Measurements from ENCODE around the gene SEPTIN8.

SEPTIN8 gene

DNA sequence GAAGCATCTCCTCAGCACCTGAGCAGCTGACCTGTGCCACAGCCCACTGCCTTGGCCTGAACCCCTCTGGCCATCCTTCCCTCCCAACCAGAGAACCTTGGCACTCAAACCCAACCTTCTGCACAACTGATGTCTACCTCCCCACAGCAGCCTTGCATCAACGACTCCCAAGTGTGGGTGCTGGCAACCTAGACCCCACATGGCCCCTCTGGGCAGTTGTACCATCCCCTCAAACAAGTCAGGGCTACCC is 10.3 kb downstream of the SEPTIN8 start:
- TF ChIP-seq, protein P1, sequence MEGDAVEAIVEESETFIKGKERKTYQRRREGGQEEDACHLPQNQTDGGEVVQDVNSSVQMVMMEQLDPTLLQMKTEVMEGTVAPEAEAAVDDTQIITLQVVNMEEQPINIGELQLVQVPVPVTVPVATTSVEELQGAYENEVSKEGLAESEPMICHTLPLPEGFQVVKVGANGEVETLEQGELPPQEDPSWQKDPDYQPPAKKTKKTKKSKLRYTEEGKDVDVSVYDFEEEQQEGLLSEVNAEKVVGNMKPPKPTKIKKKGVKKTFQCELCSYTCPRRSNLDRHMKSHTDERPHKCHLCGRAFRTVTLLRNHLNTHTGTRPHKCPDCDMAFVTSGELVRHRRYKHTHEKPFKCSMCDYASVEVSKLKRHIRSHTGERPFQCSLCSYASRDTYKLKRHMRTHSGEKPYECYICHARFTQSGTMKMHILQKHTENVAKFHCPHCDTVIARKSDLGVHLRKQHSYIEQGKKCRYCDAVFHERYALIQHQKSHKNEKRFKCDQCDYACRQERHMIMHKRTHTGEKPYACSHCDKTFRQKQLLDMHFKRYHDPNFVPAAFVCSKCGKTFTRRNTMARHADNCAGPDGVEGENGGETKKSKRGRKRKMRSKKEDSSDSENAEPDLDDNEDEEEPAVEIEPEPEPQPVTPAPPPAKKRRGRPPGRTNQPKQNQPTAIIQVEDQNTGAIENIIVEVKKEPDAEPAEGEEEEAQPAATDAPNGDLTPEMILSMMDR (IDR thresholded peaks at IDR 0.05; ENCODE audit: low read depth, low read length, missing control alignments): no peak
- in situ Hi-C loops (cut with HindIII; ENCODE audit: low sequenced_read_pairs): no loop called here
- no peak overlapping the region for H3K4me3 ChIP-seq (ENCODE audit: low read depth, low read length)
- DNase-seq (ENCODE audit: low read depth): no peak

DNA sequence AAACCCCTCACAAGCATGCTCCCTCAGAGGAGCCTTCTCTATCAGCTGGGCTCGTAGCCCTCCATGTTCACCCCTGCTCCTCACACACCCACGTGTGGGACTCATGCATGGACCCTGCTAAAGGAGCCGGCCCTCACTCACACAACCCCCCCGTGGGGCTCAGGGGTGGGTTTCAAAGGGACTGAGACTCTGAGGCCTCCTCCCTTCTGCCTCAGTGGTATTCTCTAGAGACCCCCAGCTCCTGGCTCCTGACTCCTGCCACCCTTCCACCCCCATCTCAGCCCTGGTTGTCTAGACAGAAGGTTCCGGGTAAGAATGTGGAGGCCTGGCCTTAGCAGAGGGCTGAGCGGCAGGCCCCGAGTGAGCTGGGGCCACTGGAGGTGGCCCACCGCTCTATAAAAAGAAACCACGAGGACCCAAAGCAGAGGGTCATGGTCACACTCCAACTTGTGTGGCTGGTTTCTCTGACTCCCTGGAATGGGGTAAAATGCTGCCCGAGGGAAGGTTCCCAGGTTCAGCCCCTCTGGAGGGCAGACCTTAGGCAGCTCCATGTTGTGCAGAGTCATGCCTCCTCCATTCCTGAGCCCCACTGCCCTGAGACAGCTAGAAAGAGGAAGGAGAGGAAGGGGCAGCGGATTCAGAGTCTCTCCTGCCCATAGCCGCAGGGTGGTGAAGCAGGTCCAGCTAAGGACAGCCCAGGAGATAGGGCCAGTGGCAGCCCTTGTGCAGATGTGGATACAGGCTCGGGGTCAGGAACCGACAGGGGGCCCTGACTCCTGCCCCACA is 10.8 kb downstream of the SEPTIN8 start:
- in situ Hi-C loops (cut with HindIII; ENCODE audit: low sequenced_read_pairs): no loop called here
- DNase-seq (ENCODE audit: low read depth): no peak
- TF ChIP-seq, protein P1 (IDR thresholded peaks at IDR 0.05; ENCODE audit: low read depth, low read length, missing control alignments): no peak
- H3K4me3 ChIP-seq (ENCODE audit: low read depth, low read length): no peak overlapping the region

DNA sequence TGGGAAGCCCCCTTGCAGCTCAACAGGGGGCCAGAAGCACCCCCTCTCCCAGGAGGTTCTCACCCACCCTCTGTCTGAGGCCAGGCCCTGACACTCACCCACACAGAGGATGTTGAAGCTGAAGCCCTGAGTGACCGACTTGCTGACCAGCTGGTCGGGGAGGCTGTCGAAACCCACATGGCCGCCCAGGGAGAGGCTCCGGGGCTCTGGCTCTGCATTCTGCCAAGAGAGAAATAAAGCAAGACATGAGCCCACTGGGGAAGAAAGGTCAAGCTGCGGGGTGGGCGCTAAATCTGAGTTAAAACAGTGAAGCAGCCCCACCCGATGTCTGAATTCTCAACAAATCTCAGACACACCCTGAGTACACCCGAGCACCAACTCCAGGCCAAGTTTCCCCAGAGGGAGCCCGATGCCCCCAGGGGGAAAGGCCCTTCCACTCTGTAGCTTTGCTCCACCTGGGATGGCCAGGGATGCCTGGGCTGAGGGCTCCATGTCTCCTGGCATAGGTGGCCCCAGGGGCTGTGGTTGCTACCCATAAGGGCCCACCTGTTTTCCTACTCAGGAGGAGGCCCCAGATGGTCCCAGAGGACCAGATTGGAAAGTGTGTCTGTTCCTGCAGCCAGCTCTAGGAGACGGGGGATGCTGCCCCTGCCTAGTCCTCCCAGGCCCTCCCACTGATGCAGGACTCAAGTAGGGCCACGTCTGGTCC is 11.6 kb downstream of the SEPTIN8 start:
- TF ChIP-seq, protein P1 (IDR thresholded peaks at IDR 0.05; ENCODE audit: low read depth, low read length, missing control alignments): no peak
- no peak overlapping the region for H3K4me3 ChIP-seq (ENCODE audit: low read depth, low read length)
- in situ Hi-C loops (cut with HindIII; ENCODE audit: low sequenced_read_pairs): no loop called here
- DNase-seq (ENCODE audit: low read depth): no peak

DNA sequence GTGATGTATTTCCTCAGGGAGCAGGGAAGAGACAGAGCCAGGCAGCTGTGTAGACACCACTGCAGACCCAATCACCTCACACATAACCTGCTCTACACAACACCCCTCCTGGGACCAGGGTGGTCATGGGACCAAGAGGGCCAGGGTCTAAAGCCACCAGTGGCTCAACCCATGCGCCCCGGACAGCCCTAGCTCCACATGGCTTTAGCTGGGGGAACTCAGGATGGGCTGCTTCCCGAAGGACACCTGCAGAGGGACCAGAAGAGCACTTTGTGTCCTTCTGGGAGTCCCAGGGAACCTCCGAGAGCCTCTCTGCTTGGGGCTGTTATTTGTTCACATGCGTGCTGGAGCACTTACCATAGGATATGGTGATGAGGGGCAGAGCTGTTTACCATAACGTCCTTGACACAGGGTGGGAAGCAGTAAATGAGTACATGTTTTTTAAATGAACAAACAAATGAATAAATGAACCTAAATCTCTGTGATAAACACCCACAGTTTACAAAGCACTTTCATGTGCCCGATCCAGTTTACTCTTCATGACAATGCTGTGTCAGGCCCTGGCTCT is 12.3 kb downstream of the SEPTIN8 start:
- TF ChIP-seq, protein P1 (IDR thresholded peaks at IDR 0.05; ENCODE audit: low read depth, low read length, missing control alignments): no peak
- in situ Hi-C loops (cut with HindIII; ENCODE audit: low sequenced_read_pairs): no loop called here
- no peak for DNase-seq (ENCODE audit: low read depth)
- H3K4me3 ChIP-seq (ENCODE audit: low read depth, low read length): no peak overlapping the region

DNA sequence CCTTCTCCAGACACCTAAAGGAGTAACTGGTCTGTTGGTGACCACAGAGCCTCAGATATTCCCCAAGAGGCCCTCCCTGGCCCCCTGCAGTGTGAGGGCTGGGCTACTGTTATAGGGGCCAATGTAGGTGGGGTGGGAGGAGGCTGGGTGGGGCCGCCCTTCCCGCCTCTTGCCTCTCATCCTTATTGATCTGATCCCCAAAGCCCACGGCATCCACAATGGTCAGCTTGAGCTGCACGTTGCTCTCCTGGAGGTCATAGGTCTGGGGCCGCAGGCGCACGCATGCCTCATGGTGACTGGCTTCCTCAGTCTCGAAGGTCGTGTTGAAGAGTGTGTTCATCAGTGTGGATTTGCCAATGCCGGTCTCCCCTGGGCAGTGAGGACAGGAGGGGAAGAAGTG is 13.0 kb downstream of the SEPTIN8 start:
- DNase-seq (ENCODE audit: low read depth): no peak
- in situ Hi-C loops (cut with HindIII; ENCODE audit: low sequenced_read_pairs): no loop called here
- no peak overlapping the region for H3K4me3 ChIP-seq (ENCODE audit: low read depth, low read length)
- TF ChIP-seq, protein P1 (IDR thresholded peaks at IDR 0.05; ENCODE audit: low read depth, low read length, missing control alignments): no peak

DNA sequence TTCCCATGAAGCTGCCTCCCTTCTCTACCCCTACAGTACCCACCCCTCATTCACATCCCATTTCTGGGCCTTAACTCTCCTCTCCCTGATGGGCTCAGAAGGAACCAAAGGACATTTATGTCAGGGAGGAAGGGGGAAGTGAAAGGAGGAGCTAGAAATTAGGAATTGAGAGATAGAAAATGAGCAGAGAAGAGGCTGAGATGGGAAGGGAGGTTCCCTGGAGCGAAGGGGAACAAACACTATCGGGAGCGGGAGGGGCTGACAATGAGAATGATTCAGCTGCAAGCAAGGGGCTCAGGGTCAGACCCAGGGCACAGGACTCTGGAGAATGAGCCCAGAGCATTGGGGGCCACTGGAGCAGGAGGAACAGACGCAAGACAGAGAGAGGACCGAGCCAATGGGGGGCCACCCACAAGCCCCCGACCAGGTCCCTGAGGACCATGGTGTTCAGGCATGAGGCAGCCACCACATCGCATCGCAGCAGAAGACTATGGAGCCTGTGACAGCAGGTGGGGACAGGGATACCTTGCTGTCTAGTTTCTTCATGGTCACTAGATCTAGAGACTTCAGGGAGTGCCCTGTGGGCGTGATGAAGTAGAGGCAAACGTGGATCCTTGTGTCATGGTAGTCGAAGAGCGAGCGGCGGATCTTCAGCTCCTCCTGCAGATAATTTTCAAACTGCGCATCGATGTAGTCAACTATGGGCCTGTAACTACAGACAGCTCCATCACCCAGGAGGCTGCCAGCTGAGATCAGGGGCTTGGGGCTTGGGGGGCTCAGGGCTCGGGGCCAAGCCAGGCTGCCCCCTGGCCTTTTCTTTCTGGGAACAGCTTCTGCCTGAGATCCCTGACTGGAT is 13.6 kb downstream of the SEPTIN8 start:
- DNase-seq (ENCODE audit: low read depth): no peak
- no peak overlapping the region for H3K4me3 ChIP-seq (ENCODE audit: low read depth, low read length)
- in situ Hi-C loops (cut with HindIII; ENCODE audit: low sequenced_read_pairs): no loop called here
- TF ChIP-seq, protein P1 (IDR thresholded peaks at IDR 0.05; ENCODE audit: low read depth, low read length, missing control alignments): no peak

All from astrocyte of the cerebellum (primary cell).